HCT116 (cell line): Measurements from ENCODE around the gene ERC2. TPM values are rescaled to one million over a fixed set of nuclear protein-coding genes. Genes with fewer than 3 reads are reported as not detected.

Experiments used
- ATAC-seq: fragments of 200-7000 bp; cut with Tn5 transposase; 2 replicates; pipeline ENCODE4 v1.9.1; 2020; ENCODE audit warnings: mild to moderate bottlenecking, moderate library complexity
- BruUV-seq: library from RNA; stranded (reverse); fragments of 400-500 nt; replicated peaks from 2 replicates; lab custom pipeline; 2021; lab: Mats Ljungman, UMichigan
- CTCF ChIA-PET: fragments of 300-600 bp; sonication (Branson Sonifier 250); formaldehyde crosslinking; loops from one replicate; lab custom pipeline; 2021; ENCODE audit warnings: antibody characterized with exemption; lab: Charles Lee
- POLR2A ChIA-PET: fragments of 300-600, 350-600 bp; sonication (Branson Sonifier 250); formaldehyde crosslinking; loops from one replicate; lab custom pipeline; 2021; ENCODE audit warnings: antibody characterized with exemption; lab: Charles Lee
- RAD21 ChIA-PET, 2 experiments: fragments of 300-600 bp; sonication (Branson Sonifier 250); formaldehyde crosslinking; loops; one replicate each; lab custom pipeline; 2023; ENCODE audit warnings: low total read pairs in 2 of 2; ENCODE audit not compliant: uncharacterized antibody in 2 of 2, unreplicated experiment in 2 of 2, low non-redundant PET in 1 of 2; lab: Charles Lee
- DNase-seq: peaks from one replicate; pipeline ENCODE4 v3.0.0-alpha.2; 2010; ENCODE audit warnings: low read depth, low spot score
- H2AFZ ChIP-seq: fragments of 200-600 bp; shearing (Covaris generic), sonication (generic); 2 replicates; pipeline ENCODE4 v1.6.1; 2017; ENCODE audit warnings: low read depth, mixed run types, mixed read lengths, antibody characterized with exemption, low read length; ENCODE audit not compliant: poor library complexity, severe bottlenecking
- H3K27ac ChIP-seq: 2 replicates; pipeline ENCODE4 v1.5.1; 2012; ENCODE audit warnings: low read depth, low read length
- H3K27me3 ChIP-seq: fragments of 200-600 bp; sonication (generic); 2 replicates; pipeline ENCODE4 v1.6.1; 2016; ENCODE audit warnings: mixed run types, low read length, mixed read lengths; ENCODE audit not compliant: insufficient read depth
- H3K36me3 ChIP-seq, 2 experiments: fragments of 200-500 bp in 1 of 2; fragments of 200-600 bp in 1 of 2; sonication (Bioruptor generic) in 1 of 2; sonication (generic) in 1 of 2; 2 replicates each; pipeline versions ENCODE4 v1.5.1 to v1.6.1; 2014 to 2016; ENCODE audit warnings: low read length in 2 of 2, inconsistent platforms in 1 of 2, mixed read lengths in 1 of 2, mixed run types in 1 of 2; ENCODE audit not compliant: insufficient read depth in 2 of 2, control insufficient read depth in 1 of 2
- H3K4me1 ChIP-seq, 2 experiments: fragments of 200-600 bp in 1 of 2; sonication (generic) in 1 of 2; 2 replicates each; pipeline versions ENCODE4 v1.5.1 to v1.6.1; 2012 to 2017; ENCODE audit warnings: low read length in 2 of 2, inconsistent platforms in 1 of 2, mild to moderate bottlenecking in 1 of 2, mixed read lengths in 1 of 2, mixed run types in 1 of 2, moderate library complexity in 1 of 2; ENCODE audit not compliant: insufficient read depth in 2 of 2, control insufficient read depth in 1 of 2
- H3K4me2 ChIP-seq: fragments of 200-600 bp; sonication (generic); 2 replicates; pipeline ENCODE4 v1.6.1; 2017; ENCODE audit warnings: mixed run types, low read length, mixed read lengths
- H3K4me3 ChIP-seq, 2 experiments: fragments of 200-600 bp in 1 of 2; sonication (generic) in 1 of 2; replicated peaks in 1 of 2; 2 replicates each; pipeline ENCODE4 v1.5.1; 2011 to 2016; ENCODE audit warnings: low read length in 2 of 2, control low read depth in 1 of 2, low read depth in 1 of 2, mild to moderate bottlenecking in 1 of 2, mixed read lengths in 1 of 2, mixed run types in 1 of 2
- H3K79me2 ChIP-seq: fragments of 200-600 bp; sonication (generic); 2 replicates; pipeline ENCODE4 v1.6.1; 2017; ENCODE audit warnings: mild to moderate bottlenecking, mixed run types, low read length, moderate library complexity, mixed read lengths; ENCODE audit not compliant: insufficient read depth
- H3K9ac ChIP-seq: fragments of 200-600 bp; sonication (generic); 2 replicates; pipeline ENCODE4 v1.6.1; 2016; ENCODE audit warnings: low read length, mixed read lengths
- H3K9me2 ChIP-seq: fragments of 200-600 bp; sonication (generic), shearing (Covaris generic); 2 replicates; pipeline ENCODE4 v1.6.1; 2017; ENCODE audit warnings: mixed run types, mild to moderate bottlenecking, moderate library complexity; ENCODE audit not compliant: insufficient read depth
- H3K9me3 ChIP-seq, 2 experiments: fragments of 200-500 bp in 1 of 2; fragments of 200-600 bp in 1 of 2; sonication (Bioruptor generic) in 1 of 2; sonication (generic) in 1 of 2; 2 replicates each; pipeline ENCODE4 v1.6.1; 2014 to 2017; ENCODE audit warnings: low read length in 2 of 2, mixed read lengths in 2 of 2, inconsistent platforms in 1 of 2, low read depth in 1 of 2, mild to moderate bottlenecking in 1 of 2, mixed run types in 1 of 2, moderate library complexity in 1 of 2; ENCODE audit not compliant: control insufficient read depth in 1 of 2, insufficient read depth in 1 of 2
- H4K20me1 ChIP-seq: fragments of 200-600 bp; sonication (generic), shearing (Covaris generic); 2 replicates; pipeline ENCODE4 v1.6.1; 2017; ENCODE audit warnings: mixed run types, mild to moderate bottlenecking, moderate library complexity; ENCODE audit not compliant: insufficient read depth
- ATF3 ChIP-seq: IDR thresholded peaks from 2 replicates; pipeline ENCODE4 v1.6.1; 2012
- CEBPB ChIP-seq: IDR thresholded peaks from 2 replicates; pipeline ENCODE4 v1.6.1; 2012; ENCODE audit warnings: low read depth
- EZH2 ChIP-seq: fragments of 200-600 bp; sonication (generic); IDR thresholded peaks from 2 replicates; pipeline ENCODE4 v1.6.1; 2017; ENCODE audit warnings: antibody characterized with exemption, mixed run types
- JUND ChIP-seq: IDR thresholded peaks from 2 replicates; pipeline ENCODE4 v1.6.1; 2012
- POLR2A ChIP-seq: IDR thresholded peaks from 2 replicates; pipeline ENCODE4 v1.7.0; 2011; ENCODE audit warnings: borderline replicate concordance; ENCODE audit not compliant: insufficient read depth, insufficient read length; ENCODE audit errors: extremely low read depth
- POLR2AphosphoS5 ChIP-seq: IDR thresholded peaks from 2 replicates; pipeline ENCODE4 v1.6.1; 2011; ENCODE audit warnings: mild to moderate bottlenecking, low read depth, low read length, moderate library complexity
- SIN3A ChIP-seq: IDR thresholded peaks from 2 replicates; pipeline ENCODE4 v1.6.1; 2012; ENCODE audit warnings: low read depth
- SP1 ChIP-seq: IDR thresholded peaks from 2 replicates; pipeline ENCODE4 v1.6.1; 2012; ENCODE audit warnings: low read depth
- SRF ChIP-seq: IDR thresholded peaks from 2 replicates; pipeline ENCODE4 v1.6.1; 2012; ENCODE audit warnings: low read depth
- ZNF274 ChIP-seq: fragments of 200-500 bp; sonication (Bioruptor generic); IDR thresholded peaks from 2 replicates; pipeline ENCODE4 v1.6.1; 2014; ENCODE audit warnings: mild to moderate bottlenecking, low read depth, low read length, inconsistent platforms
- intact Hi-C: fragments of 100-400 bp; cut with micrococcal nuclease; formaldehyde crosslinking; loops from 2 replicates; pipeline ENCODE4 v1.10.0; 2022
- total RNA-seq: library from RNA; stranded (reverse); gene quantifications from one replicate; pipeline ENCODE4 v1.2.1, GENCODE V29; 2021; ENCODE audit not compliant: unreplicated experiment
- TF ChIP-seq, protein P1 (sequence below), 3 experiments: fragments of 200-600 bp in 1 of 3; sonication (generic) in 1 of 3; IDR thresholded peaks in 2 of 3; conservative IDR thresholded peaks in 1 of 3; 2 replicates each; pipeline ENCODE4 v1.5.1; 2012 to 2017; ENCODE audit warnings: low read depth in 2 of 3, low read length in 2 of 3, antibody characterized with exemption in 1 of 3, borderline replicate concordance in 1 of 3, control low read depth in 1 of 3, mild to moderate bottlenecking in 1 of 3, mixed read lengths in 1 of 3, mixed run types in 1 of 3, moderate library complexity in 1 of 3; ENCODE audit not compliant: insufficient read depth in 1 of 3

The ERC2 gene
- total RNA-seq, 1 experiment from 2014 or later, result not detected

DNA sequence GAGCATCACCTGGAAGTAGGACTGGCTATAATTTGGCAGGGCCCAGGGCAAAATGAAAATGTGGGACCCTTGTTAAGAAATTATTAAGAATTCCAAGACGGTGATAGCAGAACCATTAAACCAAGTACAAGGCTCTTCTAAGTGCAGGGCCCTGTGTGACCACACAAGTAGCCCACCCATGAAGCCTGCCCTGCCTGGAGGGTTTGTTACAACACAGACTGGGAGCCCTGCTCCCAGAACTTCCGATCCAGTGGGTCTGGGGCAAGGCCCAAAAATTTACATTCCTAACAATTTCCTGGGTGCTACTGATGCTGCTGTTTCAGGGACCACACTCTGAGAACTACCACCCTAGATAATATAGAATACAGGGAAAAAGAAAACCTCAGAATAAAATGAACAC is 666.6 kb downstream of the ERC2 start:
- no peaks in the 10 kb centered on the region for H3K36me3 ChIP-seq
- intact Hi-C loops, result no loop called here
- ATAC-seq (no peak), DNase-seq (no peak)
- no TSS peak for BruUV-seq
- H4K20me1 ChIP-seq, result no peaks in the 10 kb centered on the region
- no peak overlapping the region for H3K4me2 ChIP-seq
- no peak overlapping the region for H3K9ac ChIP-seq
- no peak overlapping the region for H2AFZ ChIP-seq
- TF ChIP-seq SP1 (no peak), ZNF274 (no peak), ATF3 (no peak), CEBPB (no peak), SRF (no peak), POLR2AphosphoS5 (no peak)
- ChIA-PET RAD21 (no interaction called here), POLR2A (no interaction called here), CTCF (no interaction called here)
- H3K27ac ChIP-seq, result no peak overlapping the region
- no peak overlapping the region for H3K4me3 ChIP-seq
- H3K9me2 ChIP-seq, result no peaks in the 10 kb centered on the region
- H3K27me3 ChIP-seq, result no peaks in the 10 kb centered on the region
- peaks cover 0 to 11% of the 10 kb centered on the region in 2 experiments; a peak in 2 of 4 replicates for H3K9me3 ChIP-seq
- H3K79me2 ChIP-seq, result no peaks in the 10 kb centered on the region
- no peaks in the 10 kb centered on the region for H3K4me1 ChIP-seq

GRCh38 chr3:55801068-55801467 is 667.2 kb downstream of the ERC2 start:
- Histone ChIP-seq H3K27ac (no peak overlapping the region), H2AFZ (no peak overlapping the region), H3K4me3 (no peak overlapping the region), H3K27me3 (no peaks in the 10 kb centered on the region), H3K9me3 (peaks cover 0 to 11% of the 10 kb centered on the region in 2 experiments; a peak in 2 of 4 replicates), H3K36me3 (no peaks in the 10 kb centered on the region), H3K9me2 (no peaks in the 10 kb centered on the region), H4K20me1 (no peaks in the 10 kb centered on the region), H3K9ac (no peak overlapping the region), H3K4me2 (no peak overlapping the region), H3K79me2 (no peaks in the 10 kb centered on the region), H3K4me1 (no peaks in the 10 kb centered on the region)
- no peak for ATAC-seq
- no peak for DNase-seq
- BruUV-seq, result no TSS peak
- ChIA-PET RAD21 (no interaction called here), POLR2A (no interaction called here), CTCF (no interaction called here)
- intact Hi-C loops, result no loop called here
- TF ChIP-seq POLR2AphosphoS5 (no peak), JUND (no peak), SIN3A (no peak), POLR2A (no peak), EZH2 (no peak), ATF3 (no peak)
- TF ChIP-seq, protein P1, sequence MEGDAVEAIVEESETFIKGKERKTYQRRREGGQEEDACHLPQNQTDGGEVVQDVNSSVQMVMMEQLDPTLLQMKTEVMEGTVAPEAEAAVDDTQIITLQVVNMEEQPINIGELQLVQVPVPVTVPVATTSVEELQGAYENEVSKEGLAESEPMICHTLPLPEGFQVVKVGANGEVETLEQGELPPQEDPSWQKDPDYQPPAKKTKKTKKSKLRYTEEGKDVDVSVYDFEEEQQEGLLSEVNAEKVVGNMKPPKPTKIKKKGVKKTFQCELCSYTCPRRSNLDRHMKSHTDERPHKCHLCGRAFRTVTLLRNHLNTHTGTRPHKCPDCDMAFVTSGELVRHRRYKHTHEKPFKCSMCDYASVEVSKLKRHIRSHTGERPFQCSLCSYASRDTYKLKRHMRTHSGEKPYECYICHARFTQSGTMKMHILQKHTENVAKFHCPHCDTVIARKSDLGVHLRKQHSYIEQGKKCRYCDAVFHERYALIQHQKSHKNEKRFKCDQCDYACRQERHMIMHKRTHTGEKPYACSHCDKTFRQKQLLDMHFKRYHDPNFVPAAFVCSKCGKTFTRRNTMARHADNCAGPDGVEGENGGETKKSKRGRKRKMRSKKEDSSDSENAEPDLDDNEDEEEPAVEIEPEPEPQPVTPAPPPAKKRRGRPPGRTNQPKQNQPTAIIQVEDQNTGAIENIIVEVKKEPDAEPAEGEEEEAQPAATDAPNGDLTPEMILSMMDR (IDR thresholded peaks at IDR 0.05 in 2 of 3, conservative IDR thresholded peaks at IDR 0.05 in 1 of 3; ENCODE audit: borderline replicate concordance in 1 of 3, insufficient read depth in 1 of 3, low read depth in 2 of 3, low read length in 2 of 3), result no peak
- TF ChIP-seq, all 23 proteins: peak for 0
